Measurements from ENCODE around the gene DDOST. TPM values are rescaled to one million over a fixed set of nuclear protein-coding genes. Genes with fewer than 3 reads are reported as not detected.

The DDOST gene
- total and polyA plus RNA-seq, 2 experiments from 2014 or later, result 320 to 405 TPM

DNA sequence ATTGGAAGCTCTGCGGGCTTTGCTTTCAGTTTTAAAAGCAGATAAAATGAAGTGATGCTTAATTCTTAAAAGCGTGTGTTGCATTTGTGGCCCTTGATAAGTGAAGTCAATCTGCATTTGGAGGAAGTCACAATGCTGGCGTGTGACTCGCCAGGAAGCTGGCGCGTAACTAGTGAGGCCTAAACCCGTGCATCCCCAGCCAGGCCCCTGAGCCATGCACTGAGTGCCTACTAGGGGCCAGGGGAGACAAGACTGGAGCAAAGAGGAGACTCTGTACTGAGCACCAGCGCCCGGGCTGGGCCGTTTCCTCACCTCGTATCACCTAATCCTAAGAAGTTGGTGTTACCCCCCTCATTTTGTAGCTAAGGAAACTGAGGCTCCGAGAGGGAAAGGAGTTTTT lies 4.6 kb upstream of the DDOST start:
- H3K4me1 ChIP-seq (ENCODE audit: insufficient read depth), result peaks cover 5% of the 10 kb centered on the region
- no peak overlapping the region for H3K4me3 ChIP-seq
- no peak overlapping the region for H3K27ac ChIP-seq
- H3K9me2 ChIP-seq (replicated peaks; ENCODE audit: insufficient read depth), result no peaks in the 10 kb centered on the region
- no peak overlapping the region for H2AFZ ChIP-seq
- H3K27me3 ChIP-seq, result no peaks in the 10 kb centered on the region
- DNase-seq (ENCODE audit: low spot score), result no peak
- TF ChIP-seq EZH2phosphoT487 (IDR thresholded peaks at IDR 0.05; ENCODE audit: low read depth, severe bottlenecking, unreplicated experiment) (no peak), EZH2 (IDR thresholded peaks at IDR 0.05; ENCODE audit: borderline replicate concordance) (no peak)
- TF ChIP-seq, protein P1, sequence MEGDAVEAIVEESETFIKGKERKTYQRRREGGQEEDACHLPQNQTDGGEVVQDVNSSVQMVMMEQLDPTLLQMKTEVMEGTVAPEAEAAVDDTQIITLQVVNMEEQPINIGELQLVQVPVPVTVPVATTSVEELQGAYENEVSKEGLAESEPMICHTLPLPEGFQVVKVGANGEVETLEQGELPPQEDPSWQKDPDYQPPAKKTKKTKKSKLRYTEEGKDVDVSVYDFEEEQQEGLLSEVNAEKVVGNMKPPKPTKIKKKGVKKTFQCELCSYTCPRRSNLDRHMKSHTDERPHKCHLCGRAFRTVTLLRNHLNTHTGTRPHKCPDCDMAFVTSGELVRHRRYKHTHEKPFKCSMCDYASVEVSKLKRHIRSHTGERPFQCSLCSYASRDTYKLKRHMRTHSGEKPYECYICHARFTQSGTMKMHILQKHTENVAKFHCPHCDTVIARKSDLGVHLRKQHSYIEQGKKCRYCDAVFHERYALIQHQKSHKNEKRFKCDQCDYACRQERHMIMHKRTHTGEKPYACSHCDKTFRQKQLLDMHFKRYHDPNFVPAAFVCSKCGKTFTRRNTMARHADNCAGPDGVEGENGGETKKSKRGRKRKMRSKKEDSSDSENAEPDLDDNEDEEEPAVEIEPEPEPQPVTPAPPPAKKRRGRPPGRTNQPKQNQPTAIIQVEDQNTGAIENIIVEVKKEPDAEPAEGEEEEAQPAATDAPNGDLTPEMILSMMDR (IDR thresholded peaks at IDR 0.05; ENCODE audit: poor library complexity), result no peak
- no peaks in the 10 kb centered on the region for H3K36me3 ChIP-seq (replicated peaks; ENCODE audit: insufficient read depth, low read depth)
- no peak overlapping the region for H3K4me2 ChIP-seq
- H3K79me2 ChIP-seq, result peaks cover 3% of the 10 kb centered on the region
- no peaks in the 10 kb centered on the region for H3K9me3 ChIP-seq (ENCODE audit: low read depth)
- WGBS (ENCODE audit: low lambda C conversion rate, missing lambda C conversion rate), result 84% methylated on average over 12 of the region's 12 CpGs
- H4K20me1 ChIP-seq (ENCODE audit: insufficient read depth, poor library complexity, severe bottlenecking), result no peaks in the 10 kb centered on the region

DNA sequence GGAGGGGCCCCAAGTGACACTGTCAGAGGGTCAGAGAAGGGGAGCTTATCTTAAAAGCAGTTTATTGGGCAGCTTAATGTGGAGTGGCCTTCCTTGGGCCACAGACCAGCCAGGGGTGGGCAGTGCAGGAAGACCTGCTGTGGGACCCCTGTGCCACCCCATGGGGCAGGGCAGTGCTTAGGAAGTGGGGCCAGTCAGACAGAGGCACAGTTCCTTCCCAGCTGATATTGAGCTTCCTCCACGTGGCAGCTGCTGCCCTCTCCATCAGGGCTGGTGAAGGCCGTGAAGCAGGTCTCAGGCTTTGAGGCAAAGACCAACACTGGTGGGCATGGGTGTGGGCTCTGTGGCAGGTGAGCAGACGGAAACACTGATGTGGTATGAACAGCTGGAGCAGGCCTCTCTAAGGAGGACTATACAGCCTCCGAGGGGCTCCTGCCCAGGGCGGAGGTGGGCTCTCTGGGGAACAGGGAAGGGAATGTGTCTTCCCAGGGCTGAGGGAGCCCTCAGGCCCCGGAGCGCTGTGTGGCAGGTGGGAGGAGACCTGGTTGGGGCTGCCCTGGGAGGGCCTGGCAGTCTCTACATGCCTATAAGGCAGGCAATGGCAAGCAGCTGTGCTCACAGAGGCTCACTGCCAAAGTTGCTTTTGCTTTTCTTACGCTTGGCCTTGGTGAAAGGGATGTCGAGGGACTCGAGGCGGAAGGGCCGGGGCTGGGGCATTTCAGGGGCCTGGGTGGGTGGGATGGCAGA lies 3.0 kb upstream of the DDOST start:
- Histone ChIP-seq H3K9me2 (replicated peaks; ENCODE audit: insufficient read depth) (no peaks in the 10 kb centered on the region), H3K27me3 (no peaks in the 10 kb centered on the region), H3K4me1 (ENCODE audit: insufficient read depth) (peaks cover 11% of the 10 kb centered on the region), H3K4me2 (no peak overlapping the region), H2AFZ (no peak overlapping the region), H3K79me2 (peaks cover 19% of the 10 kb centered on the region), H3K4me3 (no peak overlapping the region), H3K9me3 (ENCODE audit: low read depth) (no peaks in the 10 kb centered on the region), H3K27ac (no peak overlapping the region), H4K20me1 (ENCODE audit: insufficient read depth, poor library complexity, severe bottlenecking) (peaks cover 4% of the 10 kb centered on the region), H3K36me3 (replicated peaks; ENCODE audit: insufficient read depth, low read depth) (no peaks in the 10 kb centered on the region)
- TF ChIP-seq EZH2phosphoT487 (IDR thresholded peaks at IDR 0.05; ENCODE audit: low read depth, severe bottlenecking, unreplicated experiment) (no peak), EZH2 (IDR thresholded peaks at IDR 0.05; ENCODE audit: borderline replicate concordance) (no peak)
- TF ChIP-seq, protein P1 (IDR thresholded peaks at IDR 0.05; ENCODE audit: poor library complexity), result no peak
- no peak for DNase-seq (ENCODE audit: low spot score)
- WGBS (ENCODE audit: low lambda C conversion rate, missing lambda C conversion rate), result 84% methylated on average over 12 of the region's 12 CpGs

DNA sequence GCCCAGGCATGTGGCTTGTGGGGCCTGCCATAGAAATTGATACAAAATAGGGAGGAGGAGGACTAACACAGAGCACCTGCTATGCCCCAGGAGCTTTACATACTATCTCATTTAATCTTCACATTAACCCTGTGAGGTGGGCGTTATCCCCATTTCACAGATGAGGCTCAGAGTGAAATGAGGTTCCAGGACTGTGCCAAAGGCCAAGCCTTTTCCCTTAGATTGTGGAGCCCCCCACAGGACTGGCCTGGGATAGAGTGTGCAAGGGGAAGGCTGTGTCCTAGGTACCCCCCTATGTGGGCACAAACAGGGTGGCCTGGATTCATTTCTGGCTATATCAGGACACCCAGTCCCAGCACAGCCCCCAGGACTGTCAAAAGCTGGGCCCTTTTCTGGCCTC lies 2.2 kb upstream of the DDOST start:
- TF ChIP-seq, protein P1 (IDR thresholded peaks at IDR 0.05; ENCODE audit: poor library complexity), result no peak
- TF ChIP-seq EZH2 (IDR thresholded peaks at IDR 0.05; ENCODE audit: borderline replicate concordance) (no peak), EZH2phosphoT487 (IDR thresholded peaks at IDR 0.05; ENCODE audit: low read depth, severe bottlenecking, unreplicated experiment) (no peak)
- no peaks in the 10 kb centered on the region for H3K9me3 ChIP-seq (ENCODE audit: low read depth)
- 100% methylated on average over 1 of the region's 1 CpG for WGBS (ENCODE audit: low lambda C conversion rate, missing lambda C conversion rate)

More for the DNA sequence above, 2.2 kb upstream of the DDOST start:
- Histone ChIP-seq H3K4me3 (no peak overlapping the region), H3K27me3 (no peaks in the 10 kb centered on the region), H3K9me2 (replicated peaks; ENCODE audit: insufficient read depth) (no peaks in the 10 kb centered on the region), H3K27ac (no peak overlapping the region), H3K36me3 (replicated peaks; ENCODE audit: insufficient read depth, low read depth) (no peaks in the 10 kb centered on the region), H3K4me2 (no peak overlapping the region), H3K79me2 (peaks cover 27% of the 10 kb centered on the region), H4K20me1 (ENCODE audit: insufficient read depth, poor library complexity, severe bottlenecking) (peaks cover 4% of the 10 kb centered on the region), H2AFZ (no peak overlapping the region), H3K4me1 (ENCODE audit: insufficient read depth) (peaks cover 11% of the 10 kb centered on the region)
- DNase-seq (ENCODE audit: low spot score), result no peak
